Subcutaneous abdominal adipose tissue (tissue), 5 donors: ENCODE results near the gene IRS4.

Source experiments
- H3K27ac ChIP-seq: one replicate; pipeline ENCODE4 v1.7.0; 2013; ENCODE audit warnings: low read depth, mild to moderate bottlenecking, inconsistent platforms, low read length, moderate library complexity
- H3K27me3 ChIP-seq, 5 donors: one replicate each; pipeline ENCODE4 v1.7.0; 2013; ENCODE audit warnings: low read length in 5 of 5, inconsistent platforms in 1 of 5; ENCODE audit not compliant: control insufficient read depth in 5 of 5, insufficient read depth in 4 of 5
- H3K36me3 ChIP-seq, 5 donors: one replicate each; pipeline ENCODE4 v1.7.0; 2013; ENCODE audit warnings: low read length in 5 of 5; ENCODE audit not compliant: control insufficient read depth in 5 of 5, insufficient read depth in 5 of 5
- H3K4me1 ChIP-seq, 5 donors: one replicate each; pipeline ENCODE4 v1.7.0; 2013; ENCODE audit warnings: low read length in 5 of 5, mild to moderate bottlenecking in 3 of 5, moderate library complexity in 1 of 5; ENCODE audit not compliant: control insufficient read depth in 5 of 5, insufficient read depth in 5 of 5
- H3K4me3 ChIP-seq, 5 donors: one replicate each; pipeline ENCODE4 v1.7.0; 2013; ENCODE audit warnings: low read length in 5 of 5, low read depth in 1 of 5
- H3K9ac ChIP-seq, 5 donors: one replicate each; pipeline ENCODE4 v1.7.0; 2013; ENCODE audit warnings: low read length in 5 of 5, mild to moderate bottlenecking in 4 of 5, moderate library complexity in 3 of 5
- H3K9me3 ChIP-seq, 5 donors: one replicate each; pipeline ENCODE4 v1.7.0; 2013; ENCODE audit warnings: low read length in 5 of 5; ENCODE audit not compliant: control insufficient read depth in 5 of 5
- donor health status: healthy.
- donor health status: healthy.
- donor health status: healthy.
- donor health status: healthy.
- donor health status: healthy.

Gene IRS4

GRCh38 chrX:108731153-108731552 is 5.2 kb downstream of the IRS4 start:
- Histone ChIP-seq H3K27me3 (peaks cover 32 to 44% (median 37%) of the 10 kb centered on the region in 5 donors), H3K36me3 (no peaks in the 10 kb centered on the region), H3K4me3 (no peak overlapping the region), H3K9me3 (no peaks in the 10 kb centered on the region), H3K9ac (no peak overlapping the region), H3K27ac (no peak overlapping the region), H3K4me1 (peaks cover 0 to 8% (median 6%) of the 10 kb centered on the region in 5 donors)

DNA sequence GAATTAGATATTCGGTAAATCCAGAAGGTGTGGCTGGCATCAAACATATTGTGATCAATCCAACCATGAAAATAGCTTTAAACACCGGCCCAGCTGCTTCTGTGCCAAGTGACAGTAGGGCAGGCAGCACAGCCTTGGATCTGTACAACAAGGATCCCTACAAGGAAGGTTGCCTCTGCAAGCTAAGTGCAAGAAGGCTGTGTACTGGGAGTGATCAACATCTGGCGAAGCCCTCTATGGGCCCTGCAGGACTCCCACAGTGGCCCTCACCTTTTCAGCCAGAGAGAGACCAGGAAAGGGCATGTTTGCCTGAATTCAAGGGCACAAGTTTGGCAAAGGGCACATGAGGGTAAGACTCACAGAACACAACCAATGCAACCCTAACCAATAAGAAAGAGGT is 9.6 kb downstream of the IRS4 start:
- H3K27ac ChIP-seq: no peak overlapping the region
- H3K9me3 ChIP-seq: no peaks in the 10 kb centered on the region
- peaks cover 8 to 12% (median 10%) of the 10 kb centered on the region in 5 donors for H3K27me3 ChIP-seq
- H3K4me1 ChIP-seq: no peaks in the 10 kb centered on the region
- no peak overlapping the region for H3K4me3 ChIP-seq
- no peak overlapping the region for H3K9ac ChIP-seq
- H3K36me3 ChIP-seq: no peaks in the 10 kb centered on the region

- H3K9ac ChIP-seq: no peak overlapping the region
- no peak overlapping the region for H3K27ac ChIP-seq
- no peak overlapping the region for H3K4me3 ChIP-seq
- H3K9me3 ChIP-seq: no peaks in the 10 kb centered on the region
- H3K36me3 ChIP-seq: no peaks in the 10 kb centered on the region
- H3K4me1 ChIP-seq: no peaks in the 10 kb centered on the region
- H3K27me3 ChIP-seq: peaks cover 0 to 11% (median 6%) of the 10 kb centered on the region in 5 donors
Measured at GRCh38 chrX:108722561-108722960, 13.8 kb downstream of the IRS4 start.

DNA sequence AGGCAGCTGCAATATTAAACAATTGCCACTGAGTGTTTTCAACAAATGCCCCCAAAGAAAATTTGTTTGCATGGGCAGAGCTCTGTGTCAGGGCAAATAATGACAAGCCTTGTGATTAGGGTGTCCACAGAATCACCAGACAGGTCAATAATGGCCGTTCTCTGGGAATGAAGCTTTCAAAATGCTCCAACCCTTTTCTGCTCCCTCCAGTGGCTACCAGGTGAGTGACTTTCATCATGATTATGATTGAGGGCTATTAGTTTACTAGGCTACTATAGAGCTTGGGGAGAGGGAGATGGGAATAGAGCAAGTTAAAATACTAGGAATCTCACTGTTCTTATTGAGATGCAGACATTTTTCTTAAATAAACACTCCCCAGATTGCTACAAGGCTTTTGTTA is 23.5 kb downstream of the IRS4 start:
- Histone ChIP-seq H3K4me3 (no peak overlapping the region), H3K27ac (no peak overlapping the region), H3K9ac (no peak overlapping the region), H3K36me3 (no peaks in the 10 kb centered on the region), H3K4me1 (no peaks in the 10 kb centered on the region), H3K9me3 (peaks cover 0 to 14% (median 7%) of the 10 kb centered on the region in 5 donors), H3K27me3 (peaks cover 0 to 3% (median 0%) of the 10 kb centered on the region in 5 donors)

- H3K4me3 ChIP-seq: no peak overlapping the region
- H3K4me1 ChIP-seq: no peaks in the 10 kb centered on the region
- peaks cover 0 to 10% (median 0%) of the 10 kb centered on the region in 5 donors for H3K27me3 ChIP-seq
- no peak overlapping the region for H3K27ac ChIP-seq
- no peaks in the 10 kb centered on the region for H3K9me3 ChIP-seq
- no peaks in the 10 kb centered on the region for H3K36me3 ChIP-seq
- no peak overlapping the region for H3K9ac ChIP-seq
Measured at GRCh38 chrX:108704839-108705238, 31.5 kb downstream of the IRS4 start.

GRCh38 chrX:108702530-108702929 is 33.8 kb downstream of the IRS4 start:
- Histone ChIP-seq H3K4me3 (no peak overlapping the region), H3K27ac (no peak overlapping the region), H3K36me3 (no peaks in the 10 kb centered on the region), H3K9me3 (no peaks in the 10 kb centered on the region), H3K9ac (no peak overlapping the region), H3K27me3 (peaks cover 0 to 8% (median 0%) of the 10 kb centered on the region in 5 donors), H3K4me1 (no peaks in the 10 kb centered on the region)

GRCh38 chrX:108701633-108702032 is 34.7 kb downstream of the IRS4 start:
- H3K4me1 ChIP-seq: no peaks in the 10 kb centered on the region
- no peak overlapping the region for H3K27ac ChIP-seq
- H3K36me3 ChIP-seq: no peaks in the 10 kb centered on the region
- peaks cover 0 to 8% (median 0%) of the 10 kb centered on the region in 5 donors for H3K27me3 ChIP-seq
- H3K4me3 ChIP-seq: no peak overlapping the region
- no peaks in the 10 kb centered on the region for H3K9me3 ChIP-seq
- no peak overlapping the region for H3K9ac ChIP-seq

DNA sequence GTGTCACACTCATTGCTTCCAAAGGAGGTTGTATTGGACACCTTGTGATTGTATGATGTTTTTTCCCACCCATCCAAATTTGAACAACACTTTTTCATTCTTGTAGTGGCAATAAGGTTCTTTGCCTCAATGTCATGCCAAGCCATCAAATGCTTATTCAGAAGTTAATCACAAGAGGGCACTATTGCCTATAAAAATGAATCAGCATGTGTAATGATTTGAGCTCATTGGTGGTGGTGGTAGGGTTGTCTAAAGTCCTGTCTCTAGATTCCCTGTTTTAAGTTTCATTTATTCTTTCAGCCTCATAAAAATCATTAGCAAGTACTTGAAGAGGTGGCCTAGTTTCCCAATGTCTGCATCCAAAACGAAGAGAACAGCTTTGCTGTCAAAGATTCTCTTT is 37.0 kb downstream of the IRS4 start:
- H3K9ac ChIP-seq: no peak overlapping the region
- H3K4me3 ChIP-seq: no peak overlapping the region
- no peaks in the 10 kb centered on the region for H3K9me3 ChIP-seq
- peaks cover 0 to 9% (median 2%) of the 10 kb centered on the region in 5 donors for H3K27me3 ChIP-seq
- H3K27ac ChIP-seq: no peak overlapping the region
- H3K36me3 ChIP-seq: no peaks in the 10 kb centered on the region
- no peaks in the 10 kb centered on the region for H3K4me1 ChIP-seq

- peaks cover 0 to 9% (median 2%) of the 10 kb centered on the region in 5 donors for H3K27me3 ChIP-seq
- no peak overlapping the region for H3K27ac ChIP-seq
- H3K9me3 ChIP-seq: no peaks in the 10 kb centered on the region
- no peaks in the 10 kb centered on the region for H3K36me3 ChIP-seq
- H3K4me1 ChIP-seq: no peaks in the 10 kb centered on the region
- no peak overlapping the region for H3K4me3 ChIP-seq
- no peak overlapping the region for H3K9ac ChIP-seq
Measured at GRCh38 chrX:108696690-108697089, 39.7 kb downstream of the IRS4 start.
